Measurements from ENCODE around the gene TMEM179.
A peak's percentile ranks its signal among the peaks of the same experiment; 100 is the strongest.
"Not testable (repeated sequence)": the region's sequence is repeated elsewhere in the genome, so short reads cannot be mapped to it uniquely, and the experiment has no call there.

TMEM179 gene

GRCh38 chr14:104604458-104605449 lies at the start of gene TMEM179:
TMEM179 (minus strand) TSS chr14:104604772; CDS start chr14:104604741, 31 bp downstream.
- DNase-seq: peak; percentile 64

GRCh38 chr14:104654119-104654518 lies 49.5 kb upstream of the TMEM179 start:
- no peak for DNase-seq

GRCh38 chr14:104653130-104653920 lies 48.8 kb upstream of the TMEM179 start:
- not testable (repeated sequence) for DNase-seq

GRCh38 chr14:104652386-104652785 lies 47.8 kb upstream of the TMEM179 start:
- no peak for DNase-seq

GRCh38 chr14:104651876-104652260 lies 47.3 kb upstream of the TMEM179 start:
- DNase-seq: no peak

- no peak for DNase-seq
Observed at GRCh38 chr14:104650981-104651875, 46.7 kb upstream of the TMEM179 start.

- DNase-seq: peak; percentile 44
Observed at GRCh38 chr14:104650057-104650980, 45.7 kb upstream of the TMEM179 start.

GRCh38 chr14:104647467-104648043 lies 43.0 kb upstream of the TMEM179 start:
- DNase-seq: no peak

- no peak for DNase-seq
Observed at GRCh38 chr14:104644656-104645378, 40.2 kb upstream of the TMEM179 start.

GRCh38 chr14:104644091-104644635 lies 39.6 kb upstream of the TMEM179 start:
- DNase-seq: no peak

GRCh38 chr14:104643306-104643705 lies 38.7 kb upstream of the TMEM179 start:
- DNase-seq: no peak

- DNase-seq: no peak
Observed at GRCh38 chr14:104642540-104642868, 37.9 kb upstream of the TMEM179 start.

GRCh38 chr14:104641753-104642539 lies 37.4 kb upstream of the TMEM179 start:
- DNase-seq: no peak

- no peak for DNase-seq
Observed at GRCh38 chr14:104640681-104641080, 36.1 kb upstream of the TMEM179 start.

- peak; percentile 55 for DNase-seq
Observed at GRCh38 chr14:104639885-104640548, 35.4 kb upstream of the TMEM179 start.

GRCh38 chr14:104639471-104639870 lies 34.9 kb upstream of the TMEM179 start:
- no peak for DNase-seq

GRCh38 chr14:104638927-104639450 lies 34.4 kb upstream of the TMEM179 start:
- no peak for DNase-seq

- peak; percentile 30 for DNase-seq
Observed at GRCh38 chr14:104638190-104638589, 33.6 kb upstream of the TMEM179 start.
